Uterus (tissue), 4 donors: ENCODE measurements around the gene VIM. TPM values are rescaled to one million over a fixed set of nuclear protein-coding genes. Genes with fewer than 3 reads are reported as not detected.

Source experiments
- DNase-seq, 2 donors: peaks; one replicate each; pipeline ENCODE4 v3.0.0-alpha.2; 2019 to 2020
- H3K27ac ChIP-seq, 2 donors: fragments of 200-600 bp; sonication (generic); 1 replicate in 1 of 2; 2 replicates in 1 of 2; pipeline ENCODE4 v1.5.1; 2016 to 2018
- H3K27me3 ChIP-seq, 2 donors: fragments of 200-600 bp; sonication (generic); one replicate each; pipeline ENCODE4 v1.5.1; 2018 to 2019; ENCODE audit warnings: control low read depth in 1 of 2
- H3K36me3 ChIP-seq, 2 donors: fragments of 200-600 bp; sonication (generic); one replicate each; pipeline ENCODE4 v1.5.1; 2019; ENCODE audit warnings: control low read depth in 1 of 2
- H3K4me1 ChIP-seq, 2 donors: fragments of 200-600 bp; sonication (generic); one replicate each; pipeline ENCODE4 v1.5.1; 2018 to 2019; ENCODE audit warnings: control low read depth in 1 of 2
- H3K4me3 ChIP-seq, 2 donors: fragments of 200-600 bp; sonication (generic); 1 replicate in 1 of 2; 2 replicates in 1 of 2; pipeline ENCODE4 v1.5.1; 2018 to 2019; ENCODE audit warnings: mild to moderate bottlenecking in 1 of 2
- H3K9me3 ChIP-seq, 2 donors: fragments of 200-600 bp; sonication (generic); one replicate each; pipeline ENCODE4 v1.5.1; 2019; ENCODE audit warnings: control low read depth in 1 of 2
- CTCF ChIP-seq, 4 experiments: fragments of 200-600 bp in 2 of 4; fragments of 450-650 bp in 2 of 4; sonication (generic) in 2 of 4; IDR thresholded peaks; one replicate each; pipeline ENCODE4 v1.5.1; 2016 to 2019; ENCODE audit warnings: antibody characterized with exemption in 4 of 4, mild to moderate bottlenecking in 2 of 4, moderate library complexity in 1 of 4
- POLR2A ChIP-seq, 2 donors: fragments of 450-650 bp; IDR thresholded peaks; one replicate each; pipeline ENCODE4 v1.6.1; 2016; ENCODE audit warnings: antibody characterized with exemption in 2 of 2, mild to moderate bottlenecking in 1 of 2, moderate library complexity in 1 of 2
- intact Hi-C: fragments of 100-400 bp; cut with DNase I; formaldehyde crosslinking; loops from one replicate; pipeline ENCODE4 v1.15.1; 2023; ENCODE audit warnings: low total_unique reads
- total RNA-seq, 4 donors: library from RNA; depleted of rRNA in 3 of 4; stranded (reverse); fragments of >200 nt in 3 of 4; gene quantifications; one replicate each; pipeline versions ENCODE4 v1.1.0 to v1.2.4, GENCODE V29; 2014 to 2023
- donor health status: DM: yes; HTN: yes; CAD: no.

Gene VIM
- total RNA-seq, 4 donors from 2014 or later, result 1,892 to 2,495 (median 2,052) TPM

DNA sequence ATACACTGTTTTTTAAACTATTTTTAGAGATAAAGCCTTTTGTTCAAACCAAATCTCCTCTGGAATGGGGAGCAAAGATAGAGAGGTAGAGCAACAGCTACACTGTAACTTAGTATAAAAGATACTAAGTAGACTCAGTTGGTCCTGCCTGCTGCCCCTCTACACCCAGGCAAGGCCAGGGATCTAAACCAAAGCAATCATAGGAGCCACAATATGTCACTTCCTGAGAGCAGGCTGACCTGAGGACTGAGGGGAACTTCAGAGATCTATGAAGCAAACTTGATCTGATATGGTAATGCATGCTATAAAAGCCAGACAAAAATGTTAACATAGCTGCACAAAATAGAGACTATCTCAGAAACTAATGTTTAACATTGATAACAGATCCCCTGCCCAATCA lies 19.6 kb upstream of the VIM start:
- H3K27ac ChIP-seq, result no peak overlapping the region
- no peaks in the 10 kb centered on the region for H3K9me3 ChIP-seq
- intact Hi-C loops, result no loop called here
- H3K27me3 ChIP-seq, result no peaks in the 10 kb centered on the region
- H3K4me1 ChIP-seq, result peaks cover 0 to 6% of the 10 kb centered on the region in 2 donors
- no peaks in the 10 kb centered on the region for H3K36me3 ChIP-seq
- no peak for DNase-seq
- H3K4me3 ChIP-seq, result no peak overlapping the region
- TF ChIP-seq CTCF (IDR thresholded peaks at IDR 0.05) (no peak), POLR2A (IDR thresholded peaks at IDR 0.05) (no peak)

DNA sequence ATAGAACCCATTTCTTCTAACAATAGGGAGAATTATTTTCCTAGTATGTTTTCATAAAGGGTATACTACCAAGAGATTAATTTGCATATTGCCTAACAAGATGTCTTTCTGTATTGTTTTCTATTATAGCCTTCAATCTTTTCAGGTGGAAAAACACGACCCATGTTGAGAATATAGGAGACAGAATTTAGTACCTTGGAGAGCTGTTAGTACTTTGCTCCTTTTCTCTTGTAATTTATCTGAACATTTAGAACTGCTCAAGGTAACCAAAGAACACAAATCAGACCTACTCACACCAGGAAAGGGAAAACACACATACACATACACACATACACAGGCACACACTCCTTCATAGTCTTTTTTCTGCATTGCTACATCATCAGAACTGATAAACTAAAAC lies 18.7 kb upstream of the VIM start:
- Histone ChIP-seq H3K36me3 (no peaks in the 10 kb centered on the region), H3K9me3 (no peaks in the 10 kb centered on the region), H3K4me1 (peaks cover 0 to 6% of the 10 kb centered on the region in 2 donors), H3K27me3 (no peaks in the 10 kb centered on the region), H3K4me3 (no peak overlapping the region), H3K27ac (no peak overlapping the region)
- TF ChIP-seq CTCF (IDR thresholded peaks at IDR 0.05) (no peak), POLR2A (IDR thresholded peaks at IDR 0.05) (no peak)
- intact Hi-C loops, result no loop called here
- no peak for DNase-seq

- no peak for TF ChIP-seq CTCF (IDR thresholded peaks at IDR 0.05)
- H3K4me3 ChIP-seq, result no peak overlapping the region
- no peak for DNase-seq
- H3K27me3 ChIP-seq, result no peaks in the 10 kb centered on the region
- H3K4me1 ChIP-seq, result peaks cover 0 to 6% of the 10 kb centered on the region in 2 donors
- peak overlapping the region in 1 of 2 donors; percentile 43 for H3K27ac ChIP-seq
- no peaks in the 10 kb centered on the region for H3K36me3 ChIP-seq
- intact Hi-C loops, result no loop called here
- H3K9me3 ChIP-seq, result no peaks in the 10 kb centered on the region
These were observed 18.2 kb upstream of the VIM start for GRCh38 chr10:17209881-17210280.

DNA sequence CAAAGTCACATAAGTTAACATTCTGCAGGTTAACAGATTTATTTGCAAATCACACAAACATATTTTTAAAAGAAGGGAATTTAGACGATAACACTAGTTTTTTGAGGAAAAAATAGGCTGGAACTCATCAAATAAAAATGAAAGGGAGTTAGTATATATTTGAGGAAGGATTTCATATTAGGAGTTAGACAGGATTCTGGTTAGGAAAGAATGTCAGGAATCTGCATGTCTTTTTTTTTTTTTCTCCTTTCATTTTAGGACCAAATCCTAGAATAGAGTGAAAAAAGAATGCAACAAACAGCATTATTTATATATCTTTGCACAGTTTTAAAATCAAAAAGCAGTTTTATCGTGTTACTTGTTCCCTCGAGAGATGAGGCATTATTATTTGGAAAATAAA lies 17.7 kb upstream of the VIM start:
- Histone ChIP-seq H3K4me1 (peaks cover 0 to 6% of the 10 kb centered on the region in 2 donors), H3K27ac (peak overlapping the region in 1 of 2 donors; percentile 43), H3K4me3 (no peak overlapping the region), H3K9me3 (no peaks in the 10 kb centered on the region), H3K27me3 (no peaks in the 10 kb centered on the region), H3K36me3 (no peaks in the 10 kb centered on the region)
- intact Hi-C loops, result no loop called here
- TF ChIP-seq CTCF (IDR thresholded peaks at IDR 0.05) (no peak), POLR2A (IDR thresholded peaks at IDR 0.05) (no peak)
- no peak for DNase-seq

DNA sequence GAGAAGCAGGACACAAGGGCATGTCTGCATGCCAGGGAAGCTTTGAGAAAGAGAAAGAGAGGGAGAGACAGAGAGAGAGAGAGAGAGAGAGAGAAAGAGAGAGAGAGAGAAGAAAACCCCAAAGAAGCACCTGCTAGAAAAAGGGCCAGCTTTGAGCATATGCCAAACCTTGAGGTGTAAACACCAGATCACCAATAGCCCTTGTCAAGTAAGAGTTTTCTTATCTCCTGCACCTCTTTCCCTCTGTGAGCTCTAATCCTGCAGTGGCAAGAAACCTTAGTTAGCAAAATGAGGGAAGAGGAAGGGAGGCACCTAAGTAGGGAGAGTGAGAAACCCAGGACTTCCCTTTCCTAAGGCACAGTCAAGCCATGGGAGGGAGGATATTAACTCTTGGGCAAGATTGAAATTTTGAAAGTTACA lies 15.2 kb upstream of the VIM start:
- Histone ChIP-seq H3K27ac (no peak overlapping the region), H3K9me3 (no peaks in the 10 kb centered on the region), H3K36me3 (no peaks in the 10 kb centered on the region), H3K4me3 (no peak overlapping the region), H3K27me3 (no peaks in the 10 kb centered on the region), H3K4me1 (peaks cover 0 to 14% of the 10 kb centered on the region in 2 donors)
- intact Hi-C loops, result no loop called here
- no peak for DNase-seq
- TF ChIP-seq CTCF (IDR thresholded peaks at IDR 0.05) (no peak), POLR2A (IDR thresholded peaks at IDR 0.05) (no peak)
